Measurements from ENCODE around the gene PKNOX1. TPM values are rescaled to one million over a fixed set of nuclear protein-coding genes. Genes with fewer than 3 reads are reported as not detected.
A peak's percentile ranks its signal among the peaks of the same experiment; 100 is the strongest.

PKNOX1 gene
- polyA plus RNA-seq, 3 donors, result 9.2 to 11.8 (median 9.9) TPM

DNA sequence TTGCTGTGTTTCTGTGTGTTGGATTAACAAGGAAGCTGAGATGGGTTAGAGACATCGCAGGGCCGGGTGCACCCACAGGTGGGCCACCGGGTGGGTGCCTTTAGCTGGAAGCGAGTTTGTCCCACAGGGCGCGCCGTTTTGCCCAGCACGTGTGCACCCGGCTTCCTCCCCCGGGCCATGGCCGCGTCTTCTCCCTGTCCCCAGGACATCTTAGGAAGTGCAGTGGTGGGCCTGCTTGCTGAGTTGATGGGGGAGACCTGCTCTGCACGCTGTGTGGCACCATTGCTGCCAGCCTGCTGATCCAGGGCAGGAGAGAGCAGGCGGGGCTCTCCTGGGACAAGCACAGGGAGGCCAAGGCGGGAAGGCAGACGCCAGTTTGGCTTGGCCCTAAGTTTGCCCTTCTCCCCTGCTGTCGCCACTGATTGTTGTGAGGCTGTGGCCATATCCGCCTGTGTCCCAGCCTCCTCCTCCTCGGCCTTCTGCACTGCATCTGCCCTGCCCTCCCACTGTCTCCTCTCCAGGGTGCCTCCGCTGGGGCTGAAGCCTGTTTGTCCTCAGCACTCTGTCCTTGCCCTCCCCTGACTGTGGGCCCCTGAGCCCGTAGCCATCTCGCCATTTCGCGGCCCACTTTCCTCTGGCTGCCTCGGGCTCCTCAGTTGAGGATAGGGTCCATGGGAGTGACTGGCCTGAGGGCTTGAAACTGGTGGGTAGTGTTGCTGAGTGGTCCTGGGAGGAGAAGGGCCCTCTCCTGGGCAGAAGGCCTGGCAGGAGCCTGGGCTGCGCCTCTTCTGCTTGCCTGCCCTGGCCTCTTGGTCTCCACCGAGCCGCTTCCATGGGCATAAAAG is 47.6 kb downstream of the PKNOX1 start:
- H3K9ac ChIP-seq (ENCODE audit: insufficient read depth, low read length, poor library complexity, severe bottlenecking), result no peak overlapping the region
- H4K20me1 ChIP-seq (ENCODE audit: insufficient read depth, low read length), result no peaks in the 10 kb centered on the region
- WGBS (ENCODE audit: insufficient coverage), result 95% methylated on average over 24 of the region's 28 CpGs
- intact Hi-C loops (cut with micrococcal nuclease), result no loop called here
- no peaks in the 10 kb centered on the region for H3K9me3 Mint-ChIP-seq
- no peaks in the 10 kb centered on the region for H3K4me1 ChIP-seq (ENCODE audit: control insufficient read depth in 1 of 2, insufficient read depth in 2 of 2, low read length in 2 of 2)
- H3K27me3 Mint-ChIP-seq (ENCODE audit: low read depth in 3 of 3), result no peaks in the 10 kb centered on the region
- H3K4me3 ChIP-seq (replicated peaks in 1 of 3; ENCODE audit: low read depth in 2 of 3, low read length in 3 of 3), result no peak overlapping the region
- no peak overlapping the region for H2AFZ ChIP-seq (ENCODE audit: insufficient read depth, low read depth, low read length, poor library complexity, severe bottlenecking)
- H3K79me2 ChIP-seq (ENCODE audit: insufficient read depth, low read length), result no peaks in the 10 kb centered on the region
- H3K9me3 ChIP-seq (replicated peaks in 1 of 2; ENCODE audit: control insufficient read depth in 1 of 2, insufficient read depth in 1 of 2, low read length in 2 of 2), result no peaks in the 10 kb centered on the region
- no peak for DNase-seq
- H3K27me3 ChIP-seq (ENCODE audit: control insufficient read depth in 2 of 2, insufficient read depth in 2 of 2, low read length in 2 of 2), result no peaks in the 10 kb centered on the region
- peaks cover 73 to 87% of the 10 kb centered on the region in 2 donors for H3K36me3 Mint-ChIP-seq
- TF ChIP-seq, protein P1, sequence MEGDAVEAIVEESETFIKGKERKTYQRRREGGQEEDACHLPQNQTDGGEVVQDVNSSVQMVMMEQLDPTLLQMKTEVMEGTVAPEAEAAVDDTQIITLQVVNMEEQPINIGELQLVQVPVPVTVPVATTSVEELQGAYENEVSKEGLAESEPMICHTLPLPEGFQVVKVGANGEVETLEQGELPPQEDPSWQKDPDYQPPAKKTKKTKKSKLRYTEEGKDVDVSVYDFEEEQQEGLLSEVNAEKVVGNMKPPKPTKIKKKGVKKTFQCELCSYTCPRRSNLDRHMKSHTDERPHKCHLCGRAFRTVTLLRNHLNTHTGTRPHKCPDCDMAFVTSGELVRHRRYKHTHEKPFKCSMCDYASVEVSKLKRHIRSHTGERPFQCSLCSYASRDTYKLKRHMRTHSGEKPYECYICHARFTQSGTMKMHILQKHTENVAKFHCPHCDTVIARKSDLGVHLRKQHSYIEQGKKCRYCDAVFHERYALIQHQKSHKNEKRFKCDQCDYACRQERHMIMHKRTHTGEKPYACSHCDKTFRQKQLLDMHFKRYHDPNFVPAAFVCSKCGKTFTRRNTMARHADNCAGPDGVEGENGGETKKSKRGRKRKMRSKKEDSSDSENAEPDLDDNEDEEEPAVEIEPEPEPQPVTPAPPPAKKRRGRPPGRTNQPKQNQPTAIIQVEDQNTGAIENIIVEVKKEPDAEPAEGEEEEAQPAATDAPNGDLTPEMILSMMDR (IDR thresholded peaks at IDR 0.05), result no peak
- no peak overlapping the region for H3K4me2 ChIP-seq (replicated peaks; ENCODE audit: extremely low read depth, low read length, poor library complexity, severe bottlenecking)
- H3K4me3 Mint-ChIP-seq, result no peak overlapping the region
- H3K27ac ChIP-seq (ENCODE audit: low read depth in 1 of 2, low read length in 2 of 2), result peak overlapping the region in 1 of 2 donors; percentile 5
- no peaks in the 10 kb centered on the region for H3K4me1 Mint-ChIP-seq
- H3K36me3 ChIP-seq (replicated peaks in 1 of 2; ENCODE audit: control insufficient read depth in 1 of 2, insufficient read depth in 2 of 2, low read length in 2 of 2), result peaks cover 70 to 83% of the 10 kb centered on the region in 2 donors
- H3K27ac Mint-ChIP-seq, result no peak overlapping the region

DNA sequence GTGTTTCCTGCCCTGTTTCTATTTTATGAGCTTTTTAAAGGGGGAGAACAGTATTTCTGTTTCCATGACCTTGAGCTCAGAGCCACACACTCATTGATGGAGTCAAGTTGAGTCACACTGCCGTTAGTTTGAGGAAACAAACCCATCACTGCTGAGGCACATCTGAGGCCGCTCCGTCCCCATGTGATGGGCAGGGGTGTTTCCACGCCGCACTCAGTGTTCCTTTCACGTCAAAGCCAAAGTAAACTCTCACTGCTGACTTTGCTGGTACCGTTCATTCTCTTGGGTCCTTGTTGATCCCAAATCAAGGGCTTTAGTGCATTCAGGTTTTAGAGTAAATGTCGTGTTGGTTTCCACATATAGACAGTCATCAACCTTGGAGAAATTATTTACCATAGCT is 48.8 kb downstream of the PKNOX1 start:
- no peak for DNase-seq
- H3K79me2 ChIP-seq (ENCODE audit: insufficient read depth, low read length), result no peaks in the 10 kb centered on the region
- no peak overlapping the region for H3K27ac ChIP-seq (ENCODE audit: low read depth in 1 of 2, low read length in 2 of 2)
- intact Hi-C loops (cut with micrococcal nuclease), result no loop called here
- TF ChIP-seq, protein P1 (IDR thresholded peaks at IDR 0.05), result no peak
- Mint-ChIP-seq H3K27me3 (ENCODE audit: low read depth in 3 of 3) (no peaks in the 10 kb centered on the region), H3K4me1 (no peaks in the 10 kb centered on the region), H3K9me3 (no peaks in the 10 kb centered on the region), H3K36me3 (peaks cover 71 to 85% of the 10 kb centered on the region in 2 donors), H3K27ac (no peak overlapping the region), H3K4me3 (no peak overlapping the region)
- no peaks in the 10 kb centered on the region for H4K20me1 ChIP-seq (ENCODE audit: insufficient read depth, low read length)
- H3K36me3 ChIP-seq (replicated peaks in 1 of 2; ENCODE audit: control insufficient read depth in 1 of 2, insufficient read depth in 2 of 2, low read length in 2 of 2), result peaks cover 66 to 83% of the 10 kb centered on the region in 2 donors
- no peak overlapping the region for H3K9ac ChIP-seq (ENCODE audit: insufficient read depth, low read length, poor library complexity, severe bottlenecking)
- H3K27me3 ChIP-seq (ENCODE audit: control insufficient read depth in 2 of 2, insufficient read depth in 2 of 2, low read length in 2 of 2), result no peaks in the 10 kb centered on the region
- H3K4me2 ChIP-seq (replicated peaks; ENCODE audit: extremely low read depth, low read length, poor library complexity, severe bottlenecking), result no peak overlapping the region
- no peak overlapping the region for H2AFZ ChIP-seq (ENCODE audit: insufficient read depth, low read depth, low read length, poor library complexity, severe bottlenecking)
- H3K4me3 ChIP-seq (replicated peaks in 1 of 3; ENCODE audit: low read depth in 2 of 3, low read length in 3 of 3), result no peak overlapping the region
- H3K9me3 ChIP-seq (replicated peaks in 1 of 2; ENCODE audit: control insufficient read depth in 1 of 2, insufficient read depth in 1 of 2, low read length in 2 of 2), result no peaks in the 10 kb centered on the region
- WGBS (ENCODE audit: insufficient coverage), result 96% methylated on average over 5 of the region's 8 CpGs
- H3K4me1 ChIP-seq (ENCODE audit: control insufficient read depth in 1 of 2, insufficient read depth in 2 of 2, low read length in 2 of 2), result no peaks in the 10 kb centered on the region

All from CD14-positive monocyte (primary cell).